Endothelial cell of umbilical vein (primary cell): ENCODE data around the gene UGT3A2. TPM values are rescaled to one million over a fixed set of nuclear protein-coding genes. Genes with fewer than 3 reads are reported as not detected.

ENCODE experiments used
- BruUV-seq: library from RNA; stranded (reverse); fragments of 400-500 nt; replicated peaks from 2 replicates; lab custom pipeline; 2021; lab: Mats Ljungman, UMichigan
- CTCF ChIA-PET: fragments of 300-600, 350-600 bp; sonication (Branson Sonifier 250); formaldehyde crosslinking; loops from one replicate; lab custom pipeline; 2021; ENCODE audit warnings: antibody characterized with exemption, inconsistent platforms; lab: Charles Lee
- POLR2A ChIA-PET: fragments of 300-600, 350-600 bp; sonication (Branson Sonifier 250); formaldehyde crosslinking; loops from one replicate; lab custom pipeline; 2021; ENCODE audit warnings: antibody characterized with exemption, inconsistent platforms; lab: Charles Lee
- DNase-seq: peaks from one replicate; pipeline ENCODE4 v3.0.0-alpha.2; 2011; ENCODE audit warnings: low read depth, low spot score
- FAIRE-seq: peaks from 2 replicates; lab custom pipeline; 2011; peaks lifted over from hg19 to GRCh38; lab: Jason Lieb, UNC
- H2AFZ ChIP-seq: 2 replicates; pipeline ENCODE4 v1.6.0; 2012; ENCODE audit warnings: low read depth, low read length, control low read depth, inconsistent platforms
- H3K27ac ChIP-seq: 2 replicates; pipeline ENCODE4 v1.5.1; 2011; ENCODE audit warnings: low read depth, mild to moderate bottlenecking, control low read depth, low read length, moderate library complexity; ENCODE audit not compliant: insufficient read depth
- H3K27me3 ChIP-seq, 2 experiments: 2 replicates each; pipeline versions ENCODE4 v1.6.0 to v1.6.1; 2011; ENCODE audit warnings: low read length in 2 of 2, mixed read lengths in 1 of 2; ENCODE audit not compliant: control insufficient read depth in 2 of 2, insufficient read depth in 2 of 2
- H3K36me3 ChIP-seq, 2 experiments: 2 replicates in 1 of 2; 3 replicates in 1 of 2; pipeline ENCODE4 v1.5.1; 2011; ENCODE audit warnings: low read length in 2 of 2, mild to moderate bottlenecking in 1 of 2, moderate library complexity in 1 of 2; ENCODE audit not compliant: control insufficient read depth in 2 of 2, insufficient read depth in 2 of 2; ENCODE audit errors: extremely low read depth in 1 of 2
- H3K4me1 ChIP-seq: 3 replicates; pipeline ENCODE4 v1.5.1; 2011; ENCODE audit warnings: mild to moderate bottlenecking, low read length; ENCODE audit not compliant: control insufficient read depth, insufficient read depth; ENCODE audit errors: extremely low read depth
- H3K4me2 ChIP-seq: 2 replicates; pipeline ENCODE4 v1.6.1; 2011; ENCODE audit warnings: low read length, control low read depth, mixed read lengths; ENCODE audit not compliant: insufficient read depth
- H3K4me3 ChIP-seq, 3 experiments: fragments of 200-600 bp in 1 of 3; sonication (generic), shearing (Covaris generic) in 1 of 3; replicated peaks in 1 of 3; 2 replicates each; pipeline ENCODE4 v1.5.1; 2011 to 2016; ENCODE audit warnings: control low read depth in 3 of 3, low read length in 3 of 3, mild to moderate bottlenecking in 2 of 3, inconsistent platforms in 1 of 3, low read depth in 1 of 3, moderate library complexity in 1 of 3; ENCODE audit not compliant: insufficient read depth in 1 of 3
- H3K79me2 ChIP-seq: 2 replicates; pipeline ENCODE4 v1.6.0; 2012; ENCODE audit warnings: low read length, inconsistent platforms; ENCODE audit not compliant: control insufficient read depth, insufficient read depth
- H3K9ac ChIP-seq: replicated peaks from 2 replicates; pipeline ENCODE3; 2011; ENCODE audit warnings: low read length, control low read depth; ENCODE audit not compliant: insufficient read depth; ENCODE audit errors: extremely low read depth
- H3K9me1 ChIP-seq: replicated peaks from 3 replicates; pipeline ENCODE4 v1.6.0; 2011; ENCODE audit warnings: mild to moderate bottlenecking, low read length; ENCODE audit not compliant: control insufficient read depth, insufficient read depth; ENCODE audit errors: extremely low read depth
- H3K9me3 ChIP-seq: replicated peaks from 2 replicates; pipeline ENCODE4 v1.5.1; 2012; ENCODE audit warnings: low read length, inconsistent platforms; ENCODE audit not compliant: control insufficient read depth, insufficient read depth
- H4K20me1 ChIP-seq: replicated peaks from 2 replicates; pipeline ENCODE3; 2011; ENCODE audit warnings: mild to moderate bottlenecking, low read length; ENCODE audit not compliant: control insufficient read depth, insufficient read depth; ENCODE audit errors: extremely low read depth
- EZH2 ChIP-seq: IDR thresholded peaks from 2 replicates; pipeline ENCODE4 v1.6.1; 2012; ENCODE audit warnings: borderline replicate concordance, low read depth, mild to moderate bottlenecking, moderate library complexity, low read length, inconsistent platforms; ENCODE audit not compliant: severe bottlenecking
- FOS ChIP-seq: IDR thresholded peaks from 2 replicates; pipeline ENCODE4 v1.6.1; 2011; ENCODE audit warnings: mild to moderate bottlenecking, low read length, moderate library complexity, borderline replicate concordance; ENCODE audit not compliant: insufficient read depth
- GATA2 ChIP-seq: IDR thresholded peaks from 2 replicates; pipeline ENCODE4 v1.7.0; 2011; ENCODE audit warnings: low read depth, mild to moderate bottlenecking, moderate library complexity, mixed read lengths, low read length; ENCODE audit not compliant: insufficient read length, insufficient read depth
- JUN ChIP-seq: IDR thresholded peaks from 2 replicates; pipeline ENCODE4 v1.6.1; 2011; ENCODE audit warnings: borderline replicate concordance, low read depth; ENCODE audit not compliant: insufficient read length, insufficient read depth
- MYC ChIP-seq: IDR thresholded peaks from one replicate; pipeline ENCODE4 v1.6.1; 2011; ENCODE audit warnings: mild to moderate bottlenecking, low read depth, low read length
- POLR2A ChIP-seq: IDR thresholded peaks from 2 replicates; pipeline ENCODE4 v1.6.1; 2012; ENCODE audit warnings: low read depth, mild to moderate bottlenecking, control low read depth, low read length
- POLR2AphosphoS5 ChIP-seq: IDR thresholded peaks from 2 replicates; pipeline ENCODE4 v1.6.1; 2012; ENCODE audit warnings: low read depth, mild to moderate bottlenecking, control low read depth, low read length, moderate library complexity; ENCODE audit not compliant: insufficient read depth
- dilution Hi-C: fragments of 300-500 bp; cut with MboI; formaldehyde crosslinking; loops from one replicate; pipeline ENCODE4 v1.15.0; 2019; ENCODE audit warnings: low sequenced_read_pairs; ENCODE audit not compliant: extremely low pct_ligation_motif_present
- intact Hi-C: fragments of 100-400 bp; cut with micrococcal nuclease; formaldehyde crosslinking; loops from one replicate; pipeline ENCODE4 v1.10.0; 2022
- polyA plus RNA-seq, 4 experiments: library from polyadenylated mRNA; depleted of rRNA in 3 of 4; stranded (reverse) in 3 of 4; unstranded in 1 of 4; fragments of >200 nt; gene quantifications; 2 replicates each; pipeline versions ENCODE4 v1.2.1 to v1.2.3, GENCODE V29; 2011 to 2012; ENCODE audit warnings: missing spikeins in 1 of 4
- total RNA-seq: library from RNA; stranded (reverse); gene quantifications from 2 replicates; pipeline ENCODE4 v1.2.3, GENCODE V29; 2021
- TF ChIP-seq, protein P1 (sequence below), 2 donors: IDR thresholded peaks; 1 replicate in 1 of 2; 2 replicates in 1 of 2; pipeline ENCODE4 v1.5.1; 2011; ENCODE audit warnings: low read length in 2 of 2, mild to moderate bottlenecking in 2 of 2, moderate library complexity in 2 of 2, control low read depth in 1 of 2, inconsistent platforms in 1 of 2, low read depth in 1 of 2; ENCODE audit not compliant: insufficient read depth in 1 of 2; ENCODE audit errors: extremely low read depth in 1 of 2
- TF ChIP-seq, protein P2 (sequence below): IDR thresholded peaks from 2 replicates; pipeline ENCODE4 v1.6.1; 2011; ENCODE audit not compliant: insufficient read depth, insufficient read length

Gene UGT3A2
- total and polyA plus RNA-seq, 2 donors (not counting 3 experiments of a cell fraction or from before 2014, with no cell fraction given) = not detected

DNA sequence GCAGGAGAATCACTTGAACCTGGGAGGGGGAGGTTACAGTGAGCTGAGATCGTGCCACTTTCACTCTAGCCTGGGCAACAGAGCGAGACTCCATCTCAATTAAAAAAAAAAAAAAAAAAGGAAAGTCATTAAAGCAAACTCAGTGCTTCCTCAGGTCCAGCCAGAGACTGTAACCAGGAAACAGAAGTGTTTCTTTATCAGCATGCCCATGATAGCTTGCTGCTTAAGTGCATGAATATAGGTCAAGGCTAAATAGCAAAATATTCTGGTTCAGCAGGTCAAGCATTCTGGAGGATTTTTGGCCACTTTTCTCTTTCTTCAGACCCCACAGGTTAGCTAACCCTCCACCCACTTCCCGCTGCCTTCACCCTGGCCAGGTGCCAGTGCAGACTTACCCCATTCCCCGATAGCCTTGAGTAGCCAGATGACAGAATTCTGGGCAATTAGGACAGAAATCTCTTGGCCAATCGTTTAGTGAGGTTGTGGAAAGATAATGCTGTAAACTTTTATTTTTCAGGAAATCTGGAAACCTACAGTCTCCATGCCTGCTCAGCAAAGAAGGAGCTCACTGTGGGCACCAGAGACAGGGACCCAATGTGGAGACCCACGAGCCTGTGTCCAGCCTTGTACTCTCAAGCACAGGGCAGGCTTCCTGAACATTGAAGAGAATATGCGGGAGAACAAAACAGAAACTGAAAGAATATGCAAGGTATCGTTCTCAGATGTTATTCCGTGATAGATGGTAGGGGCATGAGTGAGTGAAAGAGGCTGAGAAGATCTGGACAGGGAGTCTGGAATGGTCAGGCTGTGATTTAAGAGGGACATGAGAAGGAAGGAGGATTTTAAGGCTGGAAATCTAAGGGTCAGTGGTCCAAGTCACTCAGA, 4.2 kb upstream of the UGT3A2 start:
- H3K9me3 ChIP-seq = no peaks in the 10 kb centered on the region
- H3K36me3 ChIP-seq = no peaks in the 10 kb centered on the region
- peaks cover 4 to 5% of the 10 kb centered on the region in 2 experiments for H3K27me3 ChIP-seq
- H3K4me1 ChIP-seq = no peaks in the 10 kb centered on the region
- H2AFZ ChIP-seq = peak overlapping the region; percentile 13
- dilution Hi-C loops (no loop called here), intact Hi-C loops (no loop called here)
- no TSS peak for BruUV-seq
- POLR2A ChIA-PET = no interaction called here
- CTCF ChIA-PET = interaction anchor here (0.9 to 7.2 kb wide), 4 partner anchors 8 to 623 kb away, joined by 3 to 56 read pairs (median 4); no protein-coding TSS in a partner anchor
- H3K4me3 ChIP-seq = no peak overlapping the region
- no peaks in the 10 kb centered on the region for H4K20me1 ChIP-seq
- H3K9ac ChIP-seq = no peak overlapping the region
- DNase-seq (peak; percentile 20), FAIRE-seq (peak; percentile 35)
- no peaks in the 10 kb centered on the region for H3K79me2 ChIP-seq
- no peak for TF ChIP-seq POLR2A
- TF ChIP-seq FOS = no peak
- no peak for TF ChIP-seq POLR2AphosphoS5
- no peak for TF ChIP-seq MYC
- TF ChIP-seq, protein P1, sequence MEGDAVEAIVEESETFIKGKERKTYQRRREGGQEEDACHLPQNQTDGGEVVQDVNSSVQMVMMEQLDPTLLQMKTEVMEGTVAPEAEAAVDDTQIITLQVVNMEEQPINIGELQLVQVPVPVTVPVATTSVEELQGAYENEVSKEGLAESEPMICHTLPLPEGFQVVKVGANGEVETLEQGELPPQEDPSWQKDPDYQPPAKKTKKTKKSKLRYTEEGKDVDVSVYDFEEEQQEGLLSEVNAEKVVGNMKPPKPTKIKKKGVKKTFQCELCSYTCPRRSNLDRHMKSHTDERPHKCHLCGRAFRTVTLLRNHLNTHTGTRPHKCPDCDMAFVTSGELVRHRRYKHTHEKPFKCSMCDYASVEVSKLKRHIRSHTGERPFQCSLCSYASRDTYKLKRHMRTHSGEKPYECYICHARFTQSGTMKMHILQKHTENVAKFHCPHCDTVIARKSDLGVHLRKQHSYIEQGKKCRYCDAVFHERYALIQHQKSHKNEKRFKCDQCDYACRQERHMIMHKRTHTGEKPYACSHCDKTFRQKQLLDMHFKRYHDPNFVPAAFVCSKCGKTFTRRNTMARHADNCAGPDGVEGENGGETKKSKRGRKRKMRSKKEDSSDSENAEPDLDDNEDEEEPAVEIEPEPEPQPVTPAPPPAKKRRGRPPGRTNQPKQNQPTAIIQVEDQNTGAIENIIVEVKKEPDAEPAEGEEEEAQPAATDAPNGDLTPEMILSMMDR (IDR thresholded peaks at IDR 0.05; ENCODE audit: extremely low read depth in 1 of 2, insufficient read depth in 1 of 2, low read depth in 1 of 2, low read length in 2 of 2) = no peak
- no peak for TF ChIP-seq GATA2
- TF ChIP-seq, protein P2, sequence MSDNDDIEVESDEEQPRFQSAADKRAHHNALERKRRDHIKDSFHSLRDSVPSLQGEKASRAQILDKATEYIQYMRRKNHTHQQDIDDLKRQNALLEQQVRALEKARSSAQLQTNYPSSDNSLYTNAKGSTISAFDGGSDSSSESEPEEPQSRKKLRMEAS = no peak
- no peak for TF ChIP-seq EZH2
- no peak for TF ChIP-seq JUN
- H3K4me2 ChIP-seq = peak overlapping the region; percentile 29
- no peaks in the 10 kb centered on the region for H3K9me1 ChIP-seq
- H3K27ac ChIP-seq = no peak overlapping the region
